ENCODE measurements around the gene NT5M.

DNA sequence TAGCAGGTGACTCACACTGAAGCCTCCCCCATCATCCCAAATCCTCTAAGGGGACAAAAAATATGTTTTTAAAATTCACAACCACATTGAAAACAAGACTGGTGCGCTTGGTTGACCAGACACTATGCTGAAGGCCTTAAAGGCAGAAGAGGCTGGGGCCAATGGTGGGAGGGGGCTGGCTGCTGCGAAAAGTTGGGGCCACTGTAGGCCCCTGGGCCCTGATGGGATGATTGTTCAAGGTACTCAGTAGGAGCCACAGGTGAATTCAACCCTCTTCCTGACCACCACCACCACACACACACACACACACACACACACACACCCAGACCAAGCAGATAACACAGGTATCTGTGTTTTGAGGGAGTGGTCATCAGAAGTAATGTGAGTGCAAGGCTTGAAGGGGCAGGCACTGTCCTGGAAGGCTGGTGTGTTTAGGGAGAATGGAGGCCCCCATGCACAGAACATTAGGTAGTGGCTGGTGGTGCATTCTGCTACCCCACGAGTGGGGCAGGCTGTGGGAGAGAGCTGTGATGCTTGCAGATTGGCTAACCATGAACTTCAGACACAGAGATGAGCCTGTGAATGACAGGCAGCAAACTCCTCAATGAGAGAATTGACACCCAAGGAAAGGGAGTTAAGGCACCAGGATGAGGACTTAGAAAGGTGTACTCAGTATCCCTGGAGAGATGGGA, 55.0 kb downstream of the NT5M start:
- TF ChIP-seq POLR2AphosphoS5 (IDR thresholded peaks at IDR 0.05; ENCODE audit: borderline replicate concordance, low read depth, low read length) (no peak), EZH2 (IDR thresholded peaks at IDR 0.05) (no peak), FOXP2 (optimal IDR thresholded peaks at IDR 0.05; ENCODE audit: control extremely low read depth, extremely low read length, insufficient read depth) (no peak)
